ENCODE data around the gene ANKEF1.

Gene ANKEF1

DNA sequence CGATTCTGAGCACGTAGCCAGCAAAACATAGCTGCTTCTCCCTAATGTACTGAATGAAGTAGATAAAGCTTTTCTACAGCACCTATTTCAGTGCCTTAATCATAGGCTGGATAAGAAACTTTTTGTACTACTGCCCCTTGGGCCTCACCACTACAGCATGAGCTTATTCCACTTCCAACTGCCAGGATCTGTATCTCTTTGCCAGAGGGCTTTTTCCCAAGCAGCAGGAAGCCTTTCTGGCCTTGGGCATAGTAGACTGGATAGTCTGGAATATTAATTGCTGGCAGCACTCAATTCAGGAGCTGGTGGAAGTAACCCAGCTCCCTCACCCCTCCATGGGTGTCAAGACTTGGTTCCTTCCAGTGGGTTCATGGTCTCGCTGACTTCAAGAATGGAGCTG lies 43.6 kb downstream of the ANKEF1 start:
- Histone ChIP-seq H3K4me3 (ENCODE audit: low read depth, low read length) (no peak overlapping the region), H3K36me3 (no peaks in the 10 kb centered on the region), H3K27me3 (ENCODE audit: insufficient read depth, low read depth, severe bottlenecking) (no peaks in the 10 kb centered on the region), H3K27ac (no peak overlapping the region), H3K9me3 (ENCODE audit: severe bottlenecking) (no peaks in the 10 kb centered on the region)
- TF ChIP-seq, protein P1, sequence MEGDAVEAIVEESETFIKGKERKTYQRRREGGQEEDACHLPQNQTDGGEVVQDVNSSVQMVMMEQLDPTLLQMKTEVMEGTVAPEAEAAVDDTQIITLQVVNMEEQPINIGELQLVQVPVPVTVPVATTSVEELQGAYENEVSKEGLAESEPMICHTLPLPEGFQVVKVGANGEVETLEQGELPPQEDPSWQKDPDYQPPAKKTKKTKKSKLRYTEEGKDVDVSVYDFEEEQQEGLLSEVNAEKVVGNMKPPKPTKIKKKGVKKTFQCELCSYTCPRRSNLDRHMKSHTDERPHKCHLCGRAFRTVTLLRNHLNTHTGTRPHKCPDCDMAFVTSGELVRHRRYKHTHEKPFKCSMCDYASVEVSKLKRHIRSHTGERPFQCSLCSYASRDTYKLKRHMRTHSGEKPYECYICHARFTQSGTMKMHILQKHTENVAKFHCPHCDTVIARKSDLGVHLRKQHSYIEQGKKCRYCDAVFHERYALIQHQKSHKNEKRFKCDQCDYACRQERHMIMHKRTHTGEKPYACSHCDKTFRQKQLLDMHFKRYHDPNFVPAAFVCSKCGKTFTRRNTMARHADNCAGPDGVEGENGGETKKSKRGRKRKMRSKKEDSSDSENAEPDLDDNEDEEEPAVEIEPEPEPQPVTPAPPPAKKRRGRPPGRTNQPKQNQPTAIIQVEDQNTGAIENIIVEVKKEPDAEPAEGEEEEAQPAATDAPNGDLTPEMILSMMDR (IDR thresholded peaks at IDR 0.05; ENCODE audit: low read depth, low read length), result no peak
- DNase-seq, result no peak

DNA sequence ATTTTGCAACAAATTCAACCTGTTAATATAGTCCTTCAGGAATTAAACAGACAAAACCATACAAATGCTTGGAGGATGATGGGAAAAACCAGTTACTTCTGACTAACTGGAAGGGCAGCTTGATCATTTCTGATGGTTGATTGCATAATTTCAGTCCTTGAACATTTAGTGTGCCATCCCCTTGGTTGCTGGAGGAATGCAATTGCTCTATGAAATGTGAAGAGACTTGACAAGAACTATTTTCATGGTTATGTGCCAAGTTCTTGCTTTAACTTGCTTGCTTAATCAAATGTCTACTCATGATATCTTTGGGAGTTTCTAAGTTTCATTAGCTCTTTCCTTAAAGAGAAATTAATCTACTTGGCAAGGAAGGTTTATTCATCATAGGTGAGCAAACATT lies 45.2 kb downstream of the ANKEF1 start:
- H3K4me3 ChIP-seq (ENCODE audit: low read depth, low read length), result no peak overlapping the region
- H3K9me3 ChIP-seq (ENCODE audit: severe bottlenecking), result no peaks in the 10 kb centered on the region
- H3K36me3 ChIP-seq, result no peaks in the 10 kb centered on the region
- DNase-seq, result no peak
- TF ChIP-seq, protein P1 (IDR thresholded peaks at IDR 0.05; ENCODE audit: low read depth, low read length), result no peak
- H3K27ac ChIP-seq, result no peak overlapping the region
- H3K27me3 ChIP-seq (ENCODE audit: insufficient read depth, low read depth, severe bottlenecking), result no peaks in the 10 kb centered on the region

DNA sequence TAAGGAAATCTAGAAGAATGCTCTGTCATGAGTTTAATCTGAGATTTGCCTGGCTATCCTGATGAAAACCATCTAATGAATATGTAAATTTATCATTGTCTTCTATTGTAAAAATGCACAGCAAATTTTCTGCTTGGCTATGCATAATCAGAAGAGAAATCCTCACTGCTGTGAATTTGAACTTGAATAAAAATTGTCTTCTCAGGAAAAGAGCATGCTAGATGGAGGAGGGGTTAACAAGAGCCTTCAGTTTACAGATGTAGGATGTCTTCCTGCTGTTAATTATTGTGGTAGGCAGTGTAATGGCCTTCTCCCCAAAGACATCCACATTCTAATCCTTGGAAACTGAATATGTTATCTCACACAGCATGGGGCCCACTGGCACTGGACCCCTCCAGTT lies 45.8 kb downstream of the ANKEF1 start:
- Histone ChIP-seq H3K9me3 (ENCODE audit: severe bottlenecking) (no peaks in the 10 kb centered on the region), H3K27ac (no peak overlapping the region), H3K27me3 (ENCODE audit: insufficient read depth, low read depth, severe bottlenecking) (no peaks in the 10 kb centered on the region), H3K36me3 (no peaks in the 10 kb centered on the region), H3K4me3 (ENCODE audit: low read depth, low read length) (no peak overlapping the region)
- TF ChIP-seq, protein P1 (IDR thresholded peaks at IDR 0.05; ENCODE audit: low read depth, low read length), result no peak
- no peak for DNase-seq

DNA sequence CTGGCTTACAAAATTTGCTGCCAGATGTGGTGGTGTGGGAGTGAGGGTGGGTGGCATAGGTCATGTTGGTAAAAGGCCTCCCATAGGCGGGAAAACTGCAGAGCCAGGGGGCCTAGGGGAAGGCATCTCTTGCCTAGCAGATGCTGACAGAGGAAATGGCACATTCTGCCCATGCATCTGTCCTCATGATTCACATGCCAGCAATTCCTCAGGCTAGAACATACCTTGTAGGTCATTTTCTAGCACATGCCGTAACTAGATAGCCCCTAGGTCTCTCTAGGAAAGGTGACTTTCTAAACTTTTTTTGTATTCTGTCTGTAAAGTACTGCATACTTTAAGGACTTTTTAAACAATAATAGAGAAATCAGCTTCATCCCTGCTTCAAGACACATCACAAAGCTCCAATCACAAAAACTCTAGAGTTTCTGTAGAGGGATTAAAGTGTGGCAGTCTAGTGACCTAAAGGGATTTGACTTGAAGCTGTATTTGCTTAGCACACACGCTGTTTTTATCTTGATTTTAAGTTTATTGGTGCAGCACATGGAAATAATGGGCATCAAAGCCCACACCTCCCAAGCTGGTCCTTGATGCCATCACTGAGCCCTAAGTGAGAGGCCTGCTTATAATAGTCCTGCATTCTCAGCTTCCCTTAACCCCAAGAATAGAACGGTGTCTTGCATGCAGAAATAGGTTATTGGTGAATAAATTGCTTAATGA lies 55.2 kb downstream of the ANKEF1 start:
- TF ChIP-seq, protein P1 (IDR thresholded peaks at IDR 0.05; ENCODE audit: low read depth, low read length), result no peak
- Histone ChIP-seq H3K36me3 (no peaks in the 10 kb centered on the region), H3K9me3 (ENCODE audit: severe bottlenecking) (no peaks in the 10 kb centered on the region), H3K27me3 (ENCODE audit: insufficient read depth, low read depth, severe bottlenecking) (no peaks in the 10 kb centered on the region), H3K27ac (no peak overlapping the region), H3K4me3 (ENCODE audit: low read depth, low read length) (no peak overlapping the region)
- no peak for DNase-seq

DNA sequence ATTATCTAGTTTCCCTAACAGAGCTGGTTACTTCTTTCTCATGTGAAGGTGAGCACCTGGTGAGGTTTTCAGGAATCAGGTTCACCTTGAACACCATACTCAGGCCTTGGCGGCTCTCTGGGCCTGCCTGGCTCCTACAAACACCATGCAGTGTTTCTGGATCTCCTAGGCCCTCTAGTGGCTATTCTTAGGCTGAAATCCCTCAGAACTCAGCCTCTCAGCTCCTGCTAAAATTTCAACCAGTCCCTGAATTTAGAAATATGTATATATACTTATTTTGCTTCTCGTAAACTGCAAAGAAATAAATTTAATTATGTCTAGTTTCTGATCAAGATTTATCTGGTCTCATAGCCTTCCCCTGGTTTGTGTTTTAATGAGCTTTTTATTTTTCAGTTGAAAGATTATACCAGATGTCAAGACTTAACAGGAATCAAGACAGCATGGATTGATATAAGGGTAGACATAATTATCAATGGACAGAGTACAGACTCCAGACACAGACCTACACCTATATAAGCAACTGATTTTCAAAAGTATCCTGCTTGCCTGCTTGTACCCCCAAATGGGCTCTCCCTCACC lies 55.9 kb downstream of the ANKEF1 start:
- Histone ChIP-seq H3K9me3 (ENCODE audit: severe bottlenecking) (no peaks in the 10 kb centered on the region), H3K4me3 (ENCODE audit: low read depth, low read length) (no peak overlapping the region), H3K27me3 (ENCODE audit: insufficient read depth, low read depth, severe bottlenecking) (no peaks in the 10 kb centered on the region), H3K36me3 (no peaks in the 10 kb centered on the region), H3K27ac (no peak overlapping the region)
- TF ChIP-seq, protein P1 (IDR thresholded peaks at IDR 0.05; ENCODE audit: low read depth, low read length), result peak; percentile 75
- DNase-seq, result peak; percentile 35
